B cell (primary cell): Measurements from ENCODE around the gene RBM41. TPM values are rescaled to one million over a fixed set of nuclear protein-coding genes. Genes with fewer than 3 reads are reported as not detected.

Experiments
- ATAC-seq: fragments of 200-7000 bp; cut with Tn5 transposase; one replicate; pipeline ENCODE4 v1.10.0; 2021; ENCODE audit warnings: low read depth, mild to moderate bottlenecking, moderate number of reproducible peaks, moderate library complexity
- CTCF ChIA-PET: fragments of 350-600 bp; sonication (Branson Sonifier 250); formaldehyde crosslinking; loops from one replicate; lab custom pipeline; 2021; ENCODE audit warnings: antibody characterized with exemption, inconsistent platforms; lab: Charles Lee
- POLR2A ChIA-PET: fragments of 350-600 bp; sonication (Branson Sonifier 250); formaldehyde crosslinking; loops from one replicate; lab custom pipeline; 2021; ENCODE audit warnings: antibody characterized with exemption; lab: Charles Lee
- DNase-seq: peaks from one replicate; pipeline ENCODE4 v3.0.0; 2013
- H2AFZ ChIP-seq: 2 replicates; pipeline ENCODE4 v1.6.1; 2012; ENCODE audit warnings: mild to moderate bottlenecking, low read depth, low read length; ENCODE audit not compliant: insufficient read depth, poor library complexity, severe bottlenecking
- H3K27ac ChIP-seq, 2 donors: 1 replicate in 1 of 2; 2 replicates in 1 of 2; pipeline ENCODE4 v1.5.1; 2012 to 2013; ENCODE audit warnings: low read length in 2 of 2, mild to moderate bottlenecking in 2 of 2, moderate library complexity in 1 of 2
- H3K27me3 ChIP-seq, 4 experiments: fragments of 200-600 bp in 1 of 4; sonication (generic) in 1 of 4; replicated peaks in 1 of 4; 1 replicate in 2 of 4; 2 replicates in 2 of 4; pipeline versions ENCODE4 v1.6.1 to v1.7.0; 2013 to 2016; ENCODE audit warnings: low read length in 3 of 4, mild to moderate bottlenecking in 2 of 4, mixed read lengths in 1 of 4, moderate library complexity in 1 of 4; ENCODE audit not compliant: insufficient read depth in 4 of 4, control insufficient read depth in 3 of 4; ENCODE audit errors: control extremely low read depth in 1 of 4
- H3K36me3 ChIP-seq, 2 experiments: replicated peaks in 1 of 2; 1 replicate in 1 of 2; 2 replicates in 1 of 2; pipeline versions ENCODE4 v1.6.1 to v1.7.1; 2013; ENCODE audit warnings: low read length in 1 of 2; ENCODE audit not compliant: insufficient read depth in 2 of 2, control insufficient read depth in 1 of 2; ENCODE audit errors: control extremely low read depth in 1 of 2, extremely low read depth in 1 of 2
- H3K4me1 ChIP-seq, 2 donors: fragments of 200-600 bp in 1 of 2; sonication (generic) in 1 of 2; 1 replicate in 1 of 2; 2 replicates in 1 of 2; pipeline versions ENCODE4 v1.5.1 to v1.6.1; 2013 to 2017; ENCODE audit warnings: low read length in 2 of 2; ENCODE audit not compliant: control insufficient read depth in 2 of 2, insufficient read depth in 2 of 2
- H3K4me2 ChIP-seq: replicated peaks from 2 replicates; pipeline ENCODE3; 2012; ENCODE audit warnings: mild to moderate bottlenecking, low read depth, low read length; ENCODE audit not compliant: poor library complexity, severe bottlenecking
- H3K4me3 ChIP-seq, 5 experiments: fragments of 200-600 bp in 1 of 5; sonication (generic) in 1 of 5; 1 replicate in 3 of 5; 2 replicates in 2 of 5; pipeline versions ENCODE4 v1.5.1 to v1.7.0; 2011 to 2016; ENCODE audit warnings: low read length in 4 of 5, mild to moderate bottlenecking in 4 of 5, low read depth in 2 of 5, control low read depth in 1 of 5, moderate library complexity in 1 of 5; ENCODE audit not compliant: insufficient read depth in 1 of 5; ENCODE audit errors: control extremely low read depth in 1 of 5, extremely low read depth in 1 of 5
- H3K79me2 ChIP-seq: fragments of 200-600 bp; sonication (generic); one replicate; pipeline ENCODE4 v1.6.0; 2016; ENCODE audit warnings: low read length; ENCODE audit not compliant: control insufficient read depth, insufficient read depth
- H3K9ac ChIP-seq: fragments of 200-600 bp; sonication (generic); 2 replicates; pipeline ENCODE4 v1.6.1; 2017; ENCODE audit warnings: mild to moderate bottlenecking, low read length, moderate library complexity
- H3K9me3 ChIP-seq, 3 donors: one replicate each; pipeline versions ENCODE4 v1.6.1 to v1.7.1; 2013; ENCODE audit warnings: low read length in 2 of 3; ENCODE audit not compliant: control insufficient read depth in 2 of 3, insufficient read depth in 1 of 3; ENCODE audit errors: control extremely low read depth in 1 of 3
- H4K20me1 ChIP-seq: 2 replicates; pipeline ENCODE4 v1.6.0; 2012; ENCODE audit warnings: mild to moderate bottlenecking, low read length; ENCODE audit not compliant: insufficient read depth, control insufficient read depth, poor library complexity, severe bottlenecking
- H3K27ac Mint-ChIP-seq: one replicate; pipeline ENCODE4 v1.8.0; 2021; ENCODE audit warnings: mixed read lengths
- H3K27me3 Mint-ChIP-seq: one replicate; pipeline ENCODE4 v1.8.0; 2021; ENCODE audit warnings: mixed read lengths
- H3K4me1 Mint-ChIP-seq: one replicate; pipeline ENCODE4 v1.8.0; 2021; ENCODE audit warnings: mixed read lengths
- H3K4me3 Mint-ChIP-seq: one replicate; pipeline ENCODE4 v1.8.0; 2021; ENCODE audit warnings: mixed read lengths
- H3K9me3 Mint-ChIP-seq: one replicate; pipeline ENCODE4 v1.8.0; 2022; ENCODE audit warnings: mixed read lengths; ENCODE audit not compliant: insufficient read depth
- EZH2 ChIP-seq: IDR thresholded peaks from 2 replicates; pipeline ENCODE4 v1.6.1; 2012; ENCODE audit warnings: borderline replicate concordance, low read depth, mild to moderate bottlenecking, moderate library complexity, low read length; ENCODE audit not compliant: insufficient read depth, poor library complexity, severe bottlenecking
- WGBS: methylation state at CpG from one replicate; pipeline ENCODE4 v1.1.5; 2013; ENCODE audit warnings: missing lambda C conversion rate; ENCODE audit not compliant: insufficient coverage; 5-methylcytosine and 5-hydroxymethylcytosine counted together
- intact Hi-C: fragments of 100-400 bp; cut with micrococcal nuclease; formaldehyde crosslinking; loops from one replicate; pipeline ENCODE4 v1.10.0; 2022
- polyA minus RNA-seq: library from RNA; depleted of rRNA, polyadenylated mRNA; stranded (reverse); fragments of >200 nt; gene quantifications from 2 replicates; pipeline ENCODE4 v1.2.3, GENCODE V29; 2012
- polyA plus RNA-seq: library from polyadenylated mRNA; depleted of rRNA; stranded (reverse); fragments of >200 nt; gene quantifications from 2 replicates; pipeline ENCODE4 v1.2.3, GENCODE V29; 2012
- total RNA-seq, 2 donors: library from RNA; stranded (reverse); fragments of 120-200 nt in 1 of 2; gene quantifications; 1 replicate in 1 of 2; 2 replicates in 1 of 2; pipeline versions ENCODE4 v1.2.3 to v1.2.4, GENCODE V29; 2013 to 2022
- TF ChIP-seq, protein P1 (sequence below): fragments of 200-600 bp; IDR thresholded peaks from one replicate; pipeline ENCODE4 v1.8.0; 2022; ENCODE audit warnings: antibody characterized with exemption, mild to moderate bottlenecking

The RBM41 gene
- total RNA-seq (32.5 and 36.5 TPM in 2 replicates), polyA plus RNA-seq (5.2 and 6.4 TPM in 2 replicates), polyA minus RNA-seq (8.3 and 8.7 TPM in 2 replicates)
- 21.9 TPM for total RNA-seq (2013)

DNA sequence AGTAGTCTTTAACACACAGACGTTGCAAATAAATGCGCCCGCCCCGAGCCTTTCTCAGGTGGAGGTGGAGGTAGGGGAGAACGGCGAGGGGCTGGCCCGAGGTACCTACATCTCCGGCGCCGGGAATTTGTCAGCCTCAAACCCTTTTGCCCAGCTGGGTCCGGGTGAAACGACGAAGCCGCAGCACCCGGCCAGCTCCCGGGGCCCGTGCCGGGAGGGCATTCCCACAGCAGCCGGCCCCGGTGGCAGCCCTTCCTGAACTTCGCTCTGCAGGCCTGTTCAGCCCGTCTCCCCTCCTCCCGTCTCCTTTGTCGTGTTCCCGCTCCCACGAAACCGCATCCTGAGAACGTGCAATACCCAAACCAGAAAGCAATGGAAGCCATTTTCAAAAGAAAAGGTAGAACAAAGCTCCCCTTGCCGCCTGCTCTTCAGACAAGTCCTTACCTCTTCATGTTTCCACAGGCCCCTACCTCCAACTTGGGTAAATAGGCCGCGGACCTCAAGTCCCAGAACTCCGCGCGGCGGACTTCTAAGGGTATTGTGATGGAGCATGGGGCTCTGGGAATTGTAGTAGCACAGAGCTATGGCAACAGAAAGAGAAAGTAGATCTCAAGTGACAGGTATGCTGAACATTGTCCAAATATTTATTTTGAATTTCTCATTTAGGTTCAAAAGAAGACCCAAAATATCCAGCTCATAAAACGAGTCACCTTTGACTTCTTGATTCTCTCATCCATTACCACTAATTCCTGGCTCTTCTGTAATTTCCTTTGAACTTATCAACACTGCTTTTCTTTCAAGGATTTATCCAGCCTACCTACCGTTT, at the start of gene RBM41:
Gene RBM41 (minus strand): TSS at position 501 of the 826 bp plus-strand sequence. CDS start 49 bp downstream, at position 452.
- H3K27me3 Mint-ChIP-seq, result no peaks in the 10 kb centered on the region
- ChIA-PET POLR2A (interaction anchor here (0.6 kb wide), 1 partner anchor 332 kb away, joined by 5 read pairs; no protein-coding TSS in a partner anchor), CTCF (no interaction called here)
- intact Hi-C loops, result loop anchor here (1.0 to 5.0 kb wide), 4 partner anchors 89 to 973 kb away; partner anchors contain the start of genes ATG4A, DNAAF6, NUP62CL and PRPS1
- ATAC-seq (peak; percentile 100), DNase-seq (peak; percentile 81)
- no peaks in the 10 kb centered on the region for H3K27me3 ChIP-seq
- H3K9me3 Mint-ChIP-seq, result no peaks in the 10 kb centered on the region
- peak within 1 kb of the TSS; percentile 82 for H2AFZ ChIP-seq
- H3K4me1 Mint-ChIP-seq, result peaks cover 28% of the 10 kb centered on the region
- peaks cover 11% of the 10 kb centered on the region for H3K79me2 ChIP-seq
- peak within 1 kb of the TSS; percentile 100 for H3K4me3 Mint-ChIP-seq
- peak within 1 kb of the TSS; percentile 50 to 73 for H3K27ac ChIP-seq
- TF ChIP-seq, protein P1, sequence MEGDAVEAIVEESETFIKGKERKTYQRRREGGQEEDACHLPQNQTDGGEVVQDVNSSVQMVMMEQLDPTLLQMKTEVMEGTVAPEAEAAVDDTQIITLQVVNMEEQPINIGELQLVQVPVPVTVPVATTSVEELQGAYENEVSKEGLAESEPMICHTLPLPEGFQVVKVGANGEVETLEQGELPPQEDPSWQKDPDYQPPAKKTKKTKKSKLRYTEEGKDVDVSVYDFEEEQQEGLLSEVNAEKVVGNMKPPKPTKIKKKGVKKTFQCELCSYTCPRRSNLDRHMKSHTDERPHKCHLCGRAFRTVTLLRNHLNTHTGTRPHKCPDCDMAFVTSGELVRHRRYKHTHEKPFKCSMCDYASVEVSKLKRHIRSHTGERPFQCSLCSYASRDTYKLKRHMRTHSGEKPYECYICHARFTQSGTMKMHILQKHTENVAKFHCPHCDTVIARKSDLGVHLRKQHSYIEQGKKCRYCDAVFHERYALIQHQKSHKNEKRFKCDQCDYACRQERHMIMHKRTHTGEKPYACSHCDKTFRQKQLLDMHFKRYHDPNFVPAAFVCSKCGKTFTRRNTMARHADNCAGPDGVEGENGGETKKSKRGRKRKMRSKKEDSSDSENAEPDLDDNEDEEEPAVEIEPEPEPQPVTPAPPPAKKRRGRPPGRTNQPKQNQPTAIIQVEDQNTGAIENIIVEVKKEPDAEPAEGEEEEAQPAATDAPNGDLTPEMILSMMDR, result no peak
- no peak for TF ChIP-seq EZH2
- H3K9ac ChIP-seq, result peak within 1 kb of the TSS; percentile 71
- H3K4me2 ChIP-seq, result peak within 1 kb of the TSS; percentile 68
- WGBS, result under 1% methylated on average over 21 of the region's 37 CpGs
- no peaks in the 10 kb centered on the region for H3K9me3 ChIP-seq
- H4K20me1 ChIP-seq, result no peaks in the 10 kb centered on the region
- peaks cover 0 to 23% of the 10 kb centered on the region in 2 experiments for H3K36me3 ChIP-seq
- H3K27ac Mint-ChIP-seq, result peak within 1 kb of the TSS; percentile 97
- peaks cover 0 to 7% of the 10 kb centered on the region in 2 donors for H3K4me1 ChIP-seq
- peak within 1 kb of the TSS; percentile 54 to 78 (median 70) for H3K4me3 ChIP-seq

DNA sequence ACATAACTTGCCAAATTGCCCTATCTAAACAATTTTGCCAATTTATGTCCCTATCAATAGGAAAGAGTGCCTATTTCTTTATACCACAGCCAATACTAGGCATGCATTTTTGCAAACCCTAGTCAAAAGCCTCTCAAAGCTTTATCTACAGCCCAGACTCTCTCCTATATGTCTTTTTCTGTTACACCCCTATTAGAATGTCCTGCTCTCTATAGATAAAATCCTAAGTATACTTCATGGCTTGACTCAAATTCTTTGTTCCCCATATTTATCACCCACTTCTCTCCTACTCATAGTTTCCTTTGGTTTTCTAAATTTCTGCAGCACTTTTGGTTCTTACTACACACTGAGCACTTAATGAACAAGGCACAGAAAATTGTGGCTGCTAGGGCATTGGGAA, 49.6 kb upstream of the RBM41 start:
- Histone ChIP-seq H3K4me3 (no peak overlapping the region), H3K79me2 (no peaks in the 10 kb centered on the region), H3K9ac (no peak overlapping the region), H3K36me3 (no peaks in the 10 kb centered on the region), H2AFZ (no peak overlapping the region), H3K27ac (no peak overlapping the region), H3K4me2 (no peak overlapping the region), H3K9me3 (no peaks in the 10 kb centered on the region), H3K27me3 (no peaks in the 10 kb centered on the region), H3K4me1 (no peaks in the 10 kb centered on the region), H4K20me1 (no peaks in the 10 kb centered on the region)
- DNase-seq (no peak), ATAC-seq (no peak)
- ChIA-PET CTCF (no interaction called here), POLR2A (no interaction called here)
- H3K27ac Mint-ChIP-seq, result no peak overlapping the region
- H3K9me3 Mint-ChIP-seq, result no peaks in the 10 kb centered on the region
- no peaks in the 10 kb centered on the region for H3K4me1 Mint-ChIP-seq
- TF ChIP-seq, protein P1, result no peak
- no peak for TF ChIP-seq EZH2
- intact Hi-C loops, result no loop called here
- H3K27me3 Mint-ChIP-seq, result no peaks in the 10 kb centered on the region
- no peak overlapping the region for H3K4me3 Mint-ChIP-seq
